ENCODE measurements around the gene RABGAP1L. TPM values are rescaled to one million over a fixed set of nuclear protein-coding genes. Genes with fewer than 3 reads are reported as not detected.

Gene RABGAP1L
- total and polyA plus RNA-seq, 10 of the 15 experiments (the other 5 are each of a cell fraction or from before 2014, with no cell fraction given): 5.8 to 194 (median 113) TPM

GRCh38 chr1:174309490-174309889 lies 150.2 kb downstream of the RABGAP1L start:
- Histone ChIP-seq H3K4me2 (ENCODE audit: control insufficient read depth, insufficient read depth) (no peak overlapping the region), H3K79me2 (ENCODE audit: control insufficient read depth, insufficient read depth, low read length) (no peaks in the 10 kb centered on the region), H4K20me1 (ENCODE audit: control insufficient read depth, insufficient read depth) (no peaks in the 10 kb centered on the region), H3K9me3 (replicated peaks; ENCODE audit: control insufficient read depth, insufficient read depth, low read length) (peaks cover 6% of the 10 kb centered on the region), H3K4me1 (ENCODE audit: control insufficient read depth, insufficient read depth, low read length) (no peaks in the 10 kb centered on the region), H3K36me3 (ENCODE audit: control insufficient read depth in 2 of 2, insufficient read depth in 2 of 2, low read length in 1 of 2) (no peaks in the 10 kb centered on the region), H3K4me3 (no peak overlapping the region), H3K27ac (ENCODE audit: control insufficient read depth, insufficient read depth) (no peak overlapping the region), H2AFZ (ENCODE audit: control insufficient read depth, low read depth, low read length) (no peak overlapping the region), H3K9ac (ENCODE audit: control insufficient read depth, insufficient read depth, low read length) (no peak overlapping the region), H3K27me3 (replicated peaks in 1 of 2; ENCODE audit: control insufficient read depth in 2 of 2, insufficient read depth in 2 of 2, low read length in 1 of 2) (no peaks in the 10 kb centered on the region)
- RAD21 ChIA-PET (ENCODE audit: unreplicated experiment): no interaction called here
- FAIRE-seq (no peak), DNase-seq (ENCODE audit: low read depth, low spot score) (no peak), ATAC-seq (no peak)
- intact Hi-C loops (cut with micrococcal nuclease; ENCODE audit: unreplicated experiment): no loop called here
- in situ Hi-C loops (cut with MboI): no loop called here
- CTCF ChIA-PET: no interaction called here
- SMC1A ChIA-PET (ENCODE audit: uncharacterized antibody, unreplicated experiment): no interaction called here
- TF ChIP-seq POLR2AphosphoS5 (IDR thresholded peaks at IDR 0.05; ENCODE audit: low read length) (no peak), IRF5 (IDR thresholded peaks at IDR 0.05; ENCODE audit: borderline replicate concordance) (no peak), NFIC (IDR thresholded peaks at IDR 0.05; ENCODE audit: low read depth, low read length) (no peak), NKRF (conservative IDR thresholded peaks at IDR 0.05) (no peak), SREBF1 (IDR thresholded peaks at IDR 0.05; ENCODE audit: low read length) (no peak), STAT1 (conservative IDR thresholded peaks at IDR 0.05) (no peak), POU2F2 (IDR thresholded peaks at IDR 0.05; ENCODE audit: borderline replicate concordance, low read depth, low read length) (no peak), RELA (IDR thresholded peaks at IDR 0.05; ENCODE audit: borderline replicate concordance, partially characterized antibody) (no peak), PRDM15 (CRISPR knock-in tag; IDR thresholded peaks at IDR 0.05) (no peak), CHD4 (IDR thresholded peaks at IDR 0.05) (no peak)
- TF ChIP-seq, protein P1, sequence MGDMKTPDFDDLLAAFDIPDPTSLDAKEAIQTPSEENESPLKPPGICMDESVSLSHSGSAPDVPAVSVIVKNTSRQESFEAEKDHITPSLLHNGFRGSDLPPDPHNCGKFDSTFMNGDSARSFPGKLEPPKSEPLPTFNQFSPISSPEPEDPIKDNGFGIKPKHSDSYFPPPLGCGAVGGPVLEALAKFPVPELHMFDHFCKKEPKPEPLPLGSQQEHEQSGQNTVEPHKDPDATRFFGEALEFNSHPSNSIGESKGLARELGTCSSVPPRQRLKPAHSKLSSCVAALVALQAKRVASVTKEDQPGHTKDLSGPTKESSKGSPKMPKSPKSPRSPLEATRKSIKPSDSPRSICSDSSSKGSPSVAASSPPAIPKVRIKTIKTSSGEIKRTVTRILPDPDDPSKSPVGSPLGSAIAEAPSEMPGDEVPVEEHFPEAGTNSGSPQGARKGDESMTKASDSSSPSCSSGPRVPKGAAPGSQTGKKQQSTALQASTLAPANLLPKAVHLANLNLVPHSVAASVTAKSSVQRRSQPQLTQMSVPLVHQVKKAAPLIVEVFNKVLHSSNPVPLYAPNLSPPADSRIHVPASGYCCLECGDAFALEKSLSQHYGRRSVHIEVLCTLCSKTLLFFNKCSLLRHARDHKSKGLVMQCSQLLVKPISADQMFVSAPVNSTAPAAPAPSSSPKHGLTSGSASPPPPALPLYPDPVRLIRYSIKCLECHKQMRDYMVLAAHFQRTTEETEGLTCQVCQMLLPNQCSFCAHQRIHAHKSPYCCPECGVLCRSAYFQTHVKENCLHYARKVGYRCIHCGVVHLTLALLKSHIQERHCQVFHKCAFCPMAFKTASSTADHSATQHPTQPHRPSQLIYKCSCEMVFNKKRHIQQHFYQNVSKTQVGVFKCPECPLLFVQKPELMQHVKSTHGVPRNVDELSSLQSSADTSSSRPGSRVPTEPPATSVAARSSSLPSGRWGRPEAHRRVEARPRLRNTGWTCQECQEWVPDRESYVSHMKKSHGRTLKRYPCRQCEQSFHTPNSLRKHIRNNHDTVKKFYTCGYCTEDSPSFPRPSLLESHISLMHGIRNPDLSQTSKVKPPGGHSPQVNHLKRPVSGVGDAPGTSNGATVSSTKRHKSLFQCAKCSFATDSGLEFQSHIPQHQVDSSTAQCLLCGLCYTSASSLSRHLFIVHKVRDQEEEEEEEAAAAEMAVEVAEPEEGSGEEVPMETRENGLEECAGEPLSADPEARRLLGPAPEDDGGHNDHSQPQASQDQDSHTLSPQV (IDR thresholded peaks at IDR 0.05): no peak
- POLR2A ChIA-PET: interaction anchor here (0.6 kb wide), 1 partner anchor 521 kb away, joined by 3 read pairs; no protein-coding TSS in a partner anchor
- BruUV-seq (replicated peaks): no TSS peak

Measured in GM12878 (cell line).